Measurements from ENCODE around the gene PXMP2.

PXMP2 gene

DNA sequence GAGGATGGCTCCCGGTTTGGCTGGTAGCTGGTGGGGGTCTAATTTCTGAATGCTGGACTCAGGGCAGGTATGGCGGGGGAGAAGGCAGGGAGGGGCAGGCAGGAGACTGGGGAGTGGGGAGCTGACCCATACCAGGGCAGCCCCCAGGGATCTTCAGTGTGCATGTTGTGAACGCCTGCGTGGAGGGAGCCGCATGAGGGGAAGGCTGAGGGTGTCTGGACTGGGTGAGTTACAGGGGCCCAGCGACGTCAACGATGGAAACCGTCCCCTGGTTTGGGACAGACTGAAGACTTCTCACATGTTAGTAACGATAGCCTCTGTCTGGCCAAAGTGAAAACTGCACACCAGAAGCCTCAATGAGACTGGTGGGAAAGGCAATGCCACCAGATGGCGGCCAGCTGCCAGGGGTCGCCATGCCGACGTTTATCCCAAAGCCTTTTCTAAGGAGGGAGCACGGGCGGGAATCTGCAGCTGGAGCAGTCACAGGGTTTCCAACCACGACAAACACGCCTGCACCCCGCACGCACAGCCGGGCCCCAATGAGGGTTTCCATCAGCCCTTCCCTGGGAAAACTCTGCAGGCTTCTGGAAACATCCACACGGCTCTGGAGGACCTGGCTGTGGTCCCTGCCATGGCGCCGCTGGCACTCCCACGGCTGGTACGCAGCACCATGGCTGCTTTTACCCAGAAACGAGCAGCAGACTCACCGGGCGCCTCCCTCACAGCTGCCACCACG lies 37.3 kb downstream of the PXMP2 start:
- Histone ChIP-seq H3K4me1 (ENCODE audit: insufficient read depth, low read length, poor library complexity, severe bottlenecking) (no peaks in the 10 kb centered on the region), H3K36me3 (ENCODE audit: insufficient read depth, low read length) (peaks cover 69% of the 10 kb centered on the region; the same call in 1 of the 2 replicates)

DNA sequence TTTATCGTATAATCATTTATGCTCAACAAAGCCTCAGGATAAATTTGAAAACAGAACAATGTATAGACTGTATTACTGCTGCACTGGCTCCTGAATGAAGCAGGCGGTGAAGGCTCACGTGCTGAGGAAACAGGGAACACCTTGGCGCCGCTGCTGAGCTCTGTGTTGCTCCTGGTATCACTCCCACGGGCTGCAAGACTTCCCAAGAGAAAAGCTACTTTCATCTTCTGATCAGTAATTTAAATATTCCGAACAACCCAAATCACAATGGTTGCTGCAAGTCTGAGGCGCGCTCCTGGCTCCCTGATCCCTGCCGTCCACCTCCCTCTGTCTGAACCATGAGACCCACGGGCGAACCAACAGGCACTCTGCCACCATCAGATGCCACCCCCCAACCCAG lies 39.0 kb downstream of the PXMP2 start:
- H3K4me3 ChIP-seq (ENCODE audit: low read length, poor library complexity, severe bottlenecking), result no peak overlapping the region
- no peaks in the 10 kb centered on the region for H4K20me1 ChIP-seq (ENCODE audit: insufficient read depth, low read length, poor library complexity, severe bottlenecking)
- no peak for TF ChIP-seq EZH2phosphoT487 (IDR thresholded peaks at IDR 0.05; ENCODE audit: borderline replicate concordance)
- TF ChIP-seq, protein P1, sequence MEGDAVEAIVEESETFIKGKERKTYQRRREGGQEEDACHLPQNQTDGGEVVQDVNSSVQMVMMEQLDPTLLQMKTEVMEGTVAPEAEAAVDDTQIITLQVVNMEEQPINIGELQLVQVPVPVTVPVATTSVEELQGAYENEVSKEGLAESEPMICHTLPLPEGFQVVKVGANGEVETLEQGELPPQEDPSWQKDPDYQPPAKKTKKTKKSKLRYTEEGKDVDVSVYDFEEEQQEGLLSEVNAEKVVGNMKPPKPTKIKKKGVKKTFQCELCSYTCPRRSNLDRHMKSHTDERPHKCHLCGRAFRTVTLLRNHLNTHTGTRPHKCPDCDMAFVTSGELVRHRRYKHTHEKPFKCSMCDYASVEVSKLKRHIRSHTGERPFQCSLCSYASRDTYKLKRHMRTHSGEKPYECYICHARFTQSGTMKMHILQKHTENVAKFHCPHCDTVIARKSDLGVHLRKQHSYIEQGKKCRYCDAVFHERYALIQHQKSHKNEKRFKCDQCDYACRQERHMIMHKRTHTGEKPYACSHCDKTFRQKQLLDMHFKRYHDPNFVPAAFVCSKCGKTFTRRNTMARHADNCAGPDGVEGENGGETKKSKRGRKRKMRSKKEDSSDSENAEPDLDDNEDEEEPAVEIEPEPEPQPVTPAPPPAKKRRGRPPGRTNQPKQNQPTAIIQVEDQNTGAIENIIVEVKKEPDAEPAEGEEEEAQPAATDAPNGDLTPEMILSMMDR (conservative IDR thresholded peaks at IDR 0.05; ENCODE audit: low read length), result no peak
- no peaks in the 10 kb centered on the region for H3K27me3 ChIP-seq (ENCODE audit: insufficient read depth, low read length, poor library complexity, severe bottlenecking)
- no peak overlapping the region for H3K4me2 ChIP-seq (ENCODE audit: low read depth, low read length, poor library complexity, severe bottlenecking)
- H3K4me1 ChIP-seq (ENCODE audit: insufficient read depth, low read length, poor library complexity, severe bottlenecking), result no peaks in the 10 kb centered on the region
- no peak overlapping the region for H2AFZ ChIP-seq (ENCODE audit: low read length)
- peaks cover 10% of the 10 kb centered on the region; the same call in 1 of the 2 replicates for H3F3A ChIP-seq (ENCODE audit: low read depth)
- no peak overlapping the region for H3K9ac ChIP-seq (ENCODE audit: low read depth, low read length, poor library complexity, severe bottlenecking)
- peaks cover 59% of the 10 kb centered on the region; the same call in 1 of the 2 replicates for H3K36me3 ChIP-seq (ENCODE audit: insufficient read depth, low read length)
- no peaks in the 10 kb centered on the region for H3K9me2 ChIP-seq (replicated peaks; ENCODE audit: low read depth, low read length)
- no peaks in the 10 kb centered on the region for H3K79me2 ChIP-seq (ENCODE audit: insufficient read depth, low read length)
- H3K9me3 ChIP-seq (ENCODE audit: insufficient read depth, low read depth, low read length), result no peaks in the 10 kb centered on the region

More for the DNA sequence above, 37.3 kb downstream of the PXMP2 start:
- Histone ChIP-seq H3K4me3 (ENCODE audit: low read length, poor library complexity, severe bottlenecking) (no peak overlapping the region), H4K20me1 (ENCODE audit: insufficient read depth, low read length, poor library complexity, severe bottlenecking) (no peaks in the 10 kb centered on the region), H3K4me2 (ENCODE audit: low read depth, low read length, poor library complexity, severe bottlenecking) (no peak overlapping the region), H3K9me2 (replicated peaks; ENCODE audit: low read depth, low read length) (no peaks in the 10 kb centered on the region), H3K9me3 (ENCODE audit: insufficient read depth, low read depth, low read length) (no peaks in the 10 kb centered on the region), H2AFZ (ENCODE audit: low read length) (no peak overlapping the region), H3F3A (ENCODE audit: low read depth) (peaks cover under 1% of the 10 kb centered on the region; the same call in 1 of the 2 replicates), H3K9ac (ENCODE audit: low read depth, low read length, poor library complexity, severe bottlenecking) (no peak overlapping the region), H3K79me2 (ENCODE audit: insufficient read depth, low read length) (no peaks in the 10 kb centered on the region), H3K27me3 (ENCODE audit: insufficient read depth, low read length, poor library complexity, severe bottlenecking) (no peaks in the 10 kb centered on the region)
- TF ChIP-seq, protein P1 (conservative IDR thresholded peaks at IDR 0.05; ENCODE audit: low read length), result no peak
- no peak for TF ChIP-seq EZH2phosphoT487 (IDR thresholded peaks at IDR 0.05; ENCODE audit: borderline replicate concordance)

DNA sequence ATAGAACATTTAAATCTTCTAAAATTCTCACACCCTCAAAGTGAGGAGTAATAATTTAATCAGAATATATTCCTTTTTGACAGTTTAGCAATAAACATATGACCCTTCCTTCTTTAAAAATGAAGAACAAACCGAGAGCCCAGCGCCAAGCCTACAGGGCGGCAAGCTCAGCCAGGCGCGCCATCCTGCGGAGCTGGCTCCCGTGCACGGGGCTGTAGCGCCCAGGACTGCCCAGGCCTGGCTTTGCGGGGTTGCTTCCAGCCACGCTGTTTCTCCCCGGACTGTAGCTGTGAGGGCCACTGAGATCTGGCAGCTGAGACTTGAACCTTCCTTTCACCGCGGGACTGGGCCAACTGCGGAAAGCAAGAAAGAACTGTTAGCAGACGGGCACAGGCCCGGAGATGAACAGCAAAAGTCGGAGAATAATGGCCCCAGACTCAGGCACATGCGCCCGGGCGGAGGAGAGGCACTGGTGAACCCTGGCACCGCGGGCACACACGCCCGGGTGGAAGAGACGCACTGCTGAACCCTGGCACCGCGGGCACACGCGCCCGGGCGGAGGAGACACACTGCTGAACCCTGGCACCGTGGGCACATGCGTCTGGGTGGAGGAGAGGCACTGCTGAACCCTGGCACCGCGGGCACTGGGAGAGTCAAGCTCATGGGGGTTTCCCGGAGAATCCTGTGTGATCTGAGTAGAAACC lies 39.9 kb downstream of the PXMP2 start:
- TF ChIP-seq, protein P1 (conservative IDR thresholded peaks at IDR 0.05; ENCODE audit: low read length), result no peak
- no peak for TF ChIP-seq EZH2phosphoT487 (IDR thresholded peaks at IDR 0.05; ENCODE audit: borderline replicate concordance)

More for the DNA sequence above, 39.9 kb downstream of the PXMP2 start:
- no peak overlapping the region for H2AFZ ChIP-seq (ENCODE audit: low read length)
- H3K27me3 ChIP-seq (ENCODE audit: insufficient read depth, low read length, poor library complexity, severe bottlenecking), result no peaks in the 10 kb centered on the region
- peaks cover 63% of the 10 kb centered on the region; the same call in 1 of the 2 replicates for H3K36me3 ChIP-seq (ENCODE audit: insufficient read depth, low read length)
- H3F3A ChIP-seq (ENCODE audit: low read depth), result peaks cover 10% of the 10 kb centered on the region; the same call in 1 of the 2 replicates
- no peaks in the 10 kb centered on the region for H3K9me3 ChIP-seq (ENCODE audit: insufficient read depth, low read depth, low read length)
- no peaks in the 10 kb centered on the region for H4K20me1 ChIP-seq (ENCODE audit: insufficient read depth, low read length, poor library complexity, severe bottlenecking)
- H3K9me2 ChIP-seq (replicated peaks; ENCODE audit: low read depth, low read length), result no peaks in the 10 kb centered on the region
- H3K9ac ChIP-seq (ENCODE audit: low read depth, low read length, poor library complexity, severe bottlenecking), result no peak overlapping the region
- no peak overlapping the region for H3K4me3 ChIP-seq (ENCODE audit: low read length, poor library complexity, severe bottlenecking)
- no peak overlapping the region for H3K4me2 ChIP-seq (ENCODE audit: low read depth, low read length, poor library complexity, severe bottlenecking)
- no peaks in the 10 kb centered on the region for H3K4me1 ChIP-seq (ENCODE audit: insufficient read depth, low read length, poor library complexity, severe bottlenecking)
- no peaks in the 10 kb centered on the region for H3K79me2 ChIP-seq (ENCODE audit: insufficient read depth, low read length)
